H1 (cell line): ENCODE data around the gene OR4S1. TPM values are rescaled to one million over a fixed set of nuclear protein-coding genes. Genes with fewer than 3 reads are reported as not detected.

Experiments used
- BRCA1 ChIP-seq: IDR thresholded peaks from 2 replicates; pipeline ENCODE4 v1.6.1; 2012; ENCODE audit warnings: low read depth, low read length, improper control_type of control experiment
- EGR1 ChIP-seq: IDR thresholded peaks from 2 replicates; pipeline ENCODE4 v1.6.1; 2011; ENCODE audit warnings: low read depth, low read length, borderline replicate concordance
- JUND ChIP-seq: IDR thresholded peaks from 2 replicates; pipeline ENCODE4 v1.6.1; 2011; ENCODE audit warnings: mild to moderate bottlenecking, improper control_type of control experiment, low read length
- PHF8 ChIP-seq: fragments of 200-600 bp; sonication (generic); conservative IDR thresholded peaks from 2 replicates; pipeline ENCODE4 v1.7.1; 2012; ENCODE audit warnings: low read depth, mild to moderate bottlenecking, inconsistent platforms, low read length, moderate library complexity
- POLR2A ChIP-seq, 2 experiments: IDR thresholded peaks; 1 replicate in 1 of 2; 2 replicates in 1 of 2; pipeline ENCODE4 v1.6.1; 2011; ENCODE audit warnings: low read depth in 2 of 2, low read length in 2 of 2, mild to moderate bottlenecking in 2 of 2; ENCODE audit errors: control extremely low read depth in 1 of 2
- polyA plus RNA-seq, 7 experiments: library from polyadenylated mRNA; depleted of rRNA in 3 of 7; stranded (reverse) in 5 of 7; unstranded in 2 of 7; fragments of >200 nt in 5 of 7; fragments of 200-250 nt in 2 of 7; gene quantifications; 1 replicate in 5 of 7; 2 replicates in 1 of 7; 4 replicates in 1 of 7; pipeline versions ENCODE4 v1.2.1 to v1.2.3, GENCODE V29; 2011 to 2013; ENCODE audit warnings: missing spikeins in 2 of 7, mixed read lengths in 2 of 7
- total RNA-seq: library from RNA; stranded (reverse); fragmentation: NEBNext Ultra II Directional; extraction: Animal tissue kit (Norgen Biotek cat#: 25700); gene quantifications from 2 replicates; pipeline ENCODE4 v1.2.1, GENCODE V29; 2021
- TF ChIP-seq, protein P1 (sequence below), 3 experiments: IDR thresholded peaks; 1 replicate in 2 of 3; 2 replicates in 1 of 3; pipeline versions ENCODE4 v1.5.1 to v1.6.1; 2011; ENCODE audit warnings: low read length in 3 of 3, mild to moderate bottlenecking in 3 of 3, inconsistent platforms in 2 of 3, low read depth in 1 of 3, moderate library complexity in 1 of 3; ENCODE audit not compliant: insufficient read depth in 1 of 3; ENCODE audit errors: control extremely low read depth in 1 of 3

OR4S1 gene
- total and polyA plus RNA-seq, 2 of the 8 experiments (the other 6 are each of a cell fraction or from before 2014, with no cell fraction given) = not detected

DNA sequence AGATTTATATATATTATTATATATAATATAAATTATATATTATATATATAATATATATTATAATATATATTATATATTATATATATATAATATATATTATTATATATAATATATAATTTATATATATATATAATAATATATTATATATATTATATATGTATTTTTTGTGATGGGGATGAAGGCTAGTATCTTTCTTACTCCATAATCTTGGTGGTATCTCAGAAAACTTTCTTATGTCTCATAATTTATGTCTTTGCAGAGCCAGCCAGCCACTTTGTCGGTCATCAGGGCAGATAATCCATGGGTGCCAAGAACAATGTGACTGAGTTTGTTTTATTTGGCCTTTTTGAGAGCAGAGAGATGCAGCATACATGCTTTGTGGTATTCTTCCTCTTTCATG lies at the start of gene OR4S1 (continued):
- TF ChIP-seq, protein P1, sequence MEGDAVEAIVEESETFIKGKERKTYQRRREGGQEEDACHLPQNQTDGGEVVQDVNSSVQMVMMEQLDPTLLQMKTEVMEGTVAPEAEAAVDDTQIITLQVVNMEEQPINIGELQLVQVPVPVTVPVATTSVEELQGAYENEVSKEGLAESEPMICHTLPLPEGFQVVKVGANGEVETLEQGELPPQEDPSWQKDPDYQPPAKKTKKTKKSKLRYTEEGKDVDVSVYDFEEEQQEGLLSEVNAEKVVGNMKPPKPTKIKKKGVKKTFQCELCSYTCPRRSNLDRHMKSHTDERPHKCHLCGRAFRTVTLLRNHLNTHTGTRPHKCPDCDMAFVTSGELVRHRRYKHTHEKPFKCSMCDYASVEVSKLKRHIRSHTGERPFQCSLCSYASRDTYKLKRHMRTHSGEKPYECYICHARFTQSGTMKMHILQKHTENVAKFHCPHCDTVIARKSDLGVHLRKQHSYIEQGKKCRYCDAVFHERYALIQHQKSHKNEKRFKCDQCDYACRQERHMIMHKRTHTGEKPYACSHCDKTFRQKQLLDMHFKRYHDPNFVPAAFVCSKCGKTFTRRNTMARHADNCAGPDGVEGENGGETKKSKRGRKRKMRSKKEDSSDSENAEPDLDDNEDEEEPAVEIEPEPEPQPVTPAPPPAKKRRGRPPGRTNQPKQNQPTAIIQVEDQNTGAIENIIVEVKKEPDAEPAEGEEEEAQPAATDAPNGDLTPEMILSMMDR (IDR thresholded peaks at IDR 0.05; ENCODE audit: control extremely low read depth in 1 of 3, insufficient read depth in 1 of 3, low read depth in 1 of 3, low read length in 3 of 3) = no peak
- TF ChIP-seq POLR2A (IDR thresholded peaks at IDR 0.05; ENCODE audit: control extremely low read depth in 1 of 2, low read depth in 2 of 2, low read length in 2 of 2) (no peak), PHF8 (no peak), JUND (no peak), BRCA1 (no peak), EGR1 (no peak)
